NCI-H2227 (cell line): ENCODE measurements around the gene RPS6KA4.
"Not testable (repeated sequence)": the region's sequence is repeated elsewhere in the genome, so short reads cannot be mapped to it uniquely, and the experiment has no call there.

Experiments used
- DNase-seq: peaks from one replicate; lab custom pipeline; 2025; ENCODE audit not compliant: unreplicated experiment; lab: John Stamatoyannopoulos, UW

Gene RPS6KA4

GRCh38 chr11:64358907-64359711 lies at the start of gene RPS6KA4:
Gene RPS6KA4 (plus strand): TSS chr11:64359162. CDS start chr11:64359236, 74 bp downstream.
- peak; percentile 76 for DNase-seq

- no peak for DNase-seq
Observed at GRCh38 chr11:64312947-64313346, 46.0 kb upstream of the RPS6KA4 start.

- peak; percentile 26 for DNase-seq
Observed at GRCh38 chr11:64313491-64314145, 45.3 kb upstream of the RPS6KA4 start.

- no peak for DNase-seq
Observed at GRCh38 chr11:64314146-64314804, 44.7 kb upstream of the RPS6KA4 start.

GRCh38 chr11:64314805-64315561 lies 44.0 kb upstream of the RPS6KA4 start:
- no peak for DNase-seq

- DNase-seq: not testable (repeated sequence)
Observed at GRCh38 chr11:64315667-64316526, 43.1 kb upstream of the RPS6KA4 start.

- DNase-seq: peak; percentile 59
Observed at GRCh38 chr11:64316672-64317324, 42.2 kb upstream of the RPS6KA4 start.

GRCh38 chr11:64317325-64317960 lies 41.5 kb upstream of the RPS6KA4 start, which contains the start of gene TRMT112:
Gene TRMT112 (minus strand): TSS chr11:64317559. CDS start chr11:64317526, 33 bp downstream.
- peak; percentile 98 for DNase-seq

GRCh38 chr11:64317961-64318765 lies 40.8 kb upstream of the RPS6KA4 start, which contains the start of gene PRDX5:
Gene PRDX5 (plus strand): TSS chr11:64318121. CDS start chr11:64318216, 95 bp downstream.
- DNase-seq: peak; percentile 97

- DNase-seq: no peak
Observed at GRCh38 chr11:64318766-64319761, 39.9 kb upstream of the RPS6KA4 start.

GRCh38 chr11:64320556-64320955 lies 38.4 kb upstream of the RPS6KA4 start:
- DNase-seq: no peak

GRCh38 chr11:64321026-64321425 lies 37.9 kb upstream of the RPS6KA4 start:
- DNase-seq: no peak

GRCh38 chr11:64321533-64321932 lies 37.4 kb upstream of the RPS6KA4 start:
- no peak for DNase-seq

GRCh38 chr11:64322925-64323260 lies 36.1 kb upstream of the RPS6KA4 start:
- DNase-seq: no peak

GRCh38 chr11:64323373-64323772 lies 35.6 kb upstream of the RPS6KA4 start:
- DNase-seq: no peak

- DNase-seq: not testable (repeated sequence)
Observed at GRCh38 chr11:64323984-64324383, 35.0 kb upstream of the RPS6KA4 start.
